KMS-11 (cell line): ENCODE results near the gene SUPT3H.
"Not testable (repeated sequence)": the region's sequence is repeated elsewhere in the genome, so short reads cannot be mapped to it uniquely, and the experiment has no call there.

ENCODE experiments used
- H2AFZ ChIP-seq: fragments of 200-600 bp; sonication (generic); 2 replicates; pipeline ENCODE4 v1.6.1; 2016; ENCODE audit warnings: antibody characterized with exemption, mixed run types, low read depth
- H3K27ac ChIP-seq: fragments of 200-600 bp; sonication (generic); 2 replicates; pipeline ENCODE4 v1.6.1; 2016; ENCODE audit warnings: mild to moderate bottlenecking, mixed run types
- H3K27me3 ChIP-seq: fragments of 200-600 bp; sonication (generic); 2 replicates; pipeline ENCODE4 v1.6.1; 2017; ENCODE audit warnings: mild to moderate bottlenecking, low read depth, mixed run types, moderate library complexity; ENCODE audit not compliant: insufficient read depth
- H3K36me3 ChIP-seq: fragments of 200-600 bp; sonication (generic); 2 replicates; pipeline ENCODE4 v1.6.1; 2017; ENCODE audit warnings: mild to moderate bottlenecking, mixed run types; ENCODE audit not compliant: insufficient read depth
- H3K4me1 ChIP-seq: fragments of 200-600 bp; sonication (generic); 2 replicates; pipeline ENCODE4 v1.6.1; 2016; ENCODE audit warnings: mild to moderate bottlenecking, low read depth, mixed run types; ENCODE audit not compliant: poor library complexity, severe bottlenecking
- H3K4me2 ChIP-seq: fragments of 200-600 bp; sonication (generic); 2 replicates; pipeline ENCODE4 v1.7.0; 2016; ENCODE audit warnings: mild to moderate bottlenecking, mixed run types
- H3K4me3 ChIP-seq: fragments of 200-600 bp; sonication (generic); IDR thresholded peaks from 2 replicates; pipeline ENCODE4 v1.6.1; 2017; ENCODE audit warnings: low read depth, low read length, mixed read lengths; ENCODE audit not compliant: insufficient read depth
- H3K79me2 ChIP-seq: fragments of 200-600 bp; sonication (generic); 2 replicates; pipeline ENCODE4 v1.6.1; 2016; ENCODE audit warnings: low read depth, mixed run types; ENCODE audit not compliant: insufficient read depth
- H3K9ac ChIP-seq: fragments of 200-600 bp; sonication (generic); 2 replicates; pipeline ENCODE4 v1.6.1; 2016; ENCODE audit warnings: mild to moderate bottlenecking, mixed run types
- H4K20me1 ChIP-seq: fragments of 200-600 bp; sonication (generic); 2 replicates; pipeline ENCODE4 v1.6.1; 2016; ENCODE audit warnings: mild to moderate bottlenecking, mixed run types; ENCODE audit not compliant: insufficient read depth
- TF ChIP-seq, protein P1 (sequence below): fragments of 200-600 bp; sonication (generic); conservative IDR thresholded peaks from 2 replicates; pipeline ENCODE4 v1.6.1; 2017; ENCODE audit warnings: low read depth, mild to moderate bottlenecking, antibody characterized with exemption, low read length, moderate library complexity, mixed read lengths

SUPT3H gene

DNA sequence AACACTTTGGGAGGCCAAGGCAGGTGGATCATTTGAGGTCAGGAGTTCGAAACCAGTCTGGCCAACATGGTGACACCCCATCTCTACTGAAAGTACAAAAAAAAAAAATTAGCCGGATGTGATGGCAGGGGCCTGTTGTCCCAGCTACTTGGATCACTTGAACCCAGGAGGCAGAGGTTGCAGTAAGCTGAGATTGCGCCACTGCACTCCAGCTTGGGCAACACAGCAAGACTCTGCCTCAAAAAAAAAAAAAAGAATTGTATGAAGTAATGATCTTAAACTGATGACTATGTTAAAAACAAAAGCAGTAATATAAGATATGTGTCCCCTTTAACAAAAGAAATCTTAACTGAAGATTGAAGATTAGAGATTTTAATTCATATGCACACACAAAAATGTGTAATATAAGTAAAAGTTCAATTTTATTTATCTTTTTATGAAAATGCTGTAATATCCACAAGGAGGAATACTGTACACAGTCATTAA, 78.6 kb downstream of the SUPT3H start:
- H4K20me1 ChIP-seq, result no peaks in the 10 kb centered on the region

DNA sequence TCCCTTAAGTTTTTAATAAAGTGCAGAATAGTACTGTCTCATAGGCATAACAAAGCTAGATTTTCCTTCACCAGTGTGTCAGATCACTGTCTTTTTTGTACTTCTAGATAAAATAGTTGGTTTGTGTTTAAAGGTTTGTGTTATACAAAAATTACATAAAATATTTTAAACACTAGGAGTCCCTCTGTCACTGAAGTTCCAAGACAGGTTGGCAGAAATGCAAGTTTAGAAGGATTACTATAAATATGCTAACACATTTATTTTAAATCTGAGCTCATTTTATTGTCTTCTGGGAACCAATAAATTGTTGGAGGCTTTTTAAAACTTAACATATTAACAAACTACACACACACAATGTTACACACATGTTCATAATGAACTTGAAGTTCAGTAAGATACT, 80.4 kb downstream of the SUPT3H start:
- H3K4me1 ChIP-seq, result peaks cover 49% of the 10 kb centered on the region
- H3K27me3 ChIP-seq, result no peaks in the 10 kb centered on the region
- H3K36me3 ChIP-seq, result no peaks in the 10 kb centered on the region
- H3K79me2 ChIP-seq, result no peaks in the 10 kb centered on the region
- H3K9ac ChIP-seq, result no peak overlapping the region
- H3K27ac ChIP-seq, result no peak overlapping the region
- TF ChIP-seq, protein P1, sequence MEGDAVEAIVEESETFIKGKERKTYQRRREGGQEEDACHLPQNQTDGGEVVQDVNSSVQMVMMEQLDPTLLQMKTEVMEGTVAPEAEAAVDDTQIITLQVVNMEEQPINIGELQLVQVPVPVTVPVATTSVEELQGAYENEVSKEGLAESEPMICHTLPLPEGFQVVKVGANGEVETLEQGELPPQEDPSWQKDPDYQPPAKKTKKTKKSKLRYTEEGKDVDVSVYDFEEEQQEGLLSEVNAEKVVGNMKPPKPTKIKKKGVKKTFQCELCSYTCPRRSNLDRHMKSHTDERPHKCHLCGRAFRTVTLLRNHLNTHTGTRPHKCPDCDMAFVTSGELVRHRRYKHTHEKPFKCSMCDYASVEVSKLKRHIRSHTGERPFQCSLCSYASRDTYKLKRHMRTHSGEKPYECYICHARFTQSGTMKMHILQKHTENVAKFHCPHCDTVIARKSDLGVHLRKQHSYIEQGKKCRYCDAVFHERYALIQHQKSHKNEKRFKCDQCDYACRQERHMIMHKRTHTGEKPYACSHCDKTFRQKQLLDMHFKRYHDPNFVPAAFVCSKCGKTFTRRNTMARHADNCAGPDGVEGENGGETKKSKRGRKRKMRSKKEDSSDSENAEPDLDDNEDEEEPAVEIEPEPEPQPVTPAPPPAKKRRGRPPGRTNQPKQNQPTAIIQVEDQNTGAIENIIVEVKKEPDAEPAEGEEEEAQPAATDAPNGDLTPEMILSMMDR, result no peak
- no peak overlapping the region for H3K4me3 ChIP-seq
- H2AFZ ChIP-seq, result no peak overlapping the region
- no peak overlapping the region for H3K4me2 ChIP-seq
- H4K20me1 ChIP-seq, result no peaks in the 10 kb centered on the region

More for the DNA sequence above, 78.6 kb downstream of the SUPT3H start:
- no peak overlapping the region for H2AFZ ChIP-seq
- H3K4me2 ChIP-seq, result no peak overlapping the region
- H3K79me2 ChIP-seq, result no peaks in the 10 kb centered on the region
- H3K36me3 ChIP-seq, result no peaks in the 10 kb centered on the region
- H3K9ac ChIP-seq, result no peak overlapping the region
- TF ChIP-seq, protein P1, result no peak
- H3K4me1 ChIP-seq, result peaks cover 31% of the 10 kb centered on the region
- H3K27me3 ChIP-seq, result no peaks in the 10 kb centered on the region
- no peak overlapping the region for H3K27ac ChIP-seq
- no peak overlapping the region for H3K4me3 ChIP-seq

DNA sequence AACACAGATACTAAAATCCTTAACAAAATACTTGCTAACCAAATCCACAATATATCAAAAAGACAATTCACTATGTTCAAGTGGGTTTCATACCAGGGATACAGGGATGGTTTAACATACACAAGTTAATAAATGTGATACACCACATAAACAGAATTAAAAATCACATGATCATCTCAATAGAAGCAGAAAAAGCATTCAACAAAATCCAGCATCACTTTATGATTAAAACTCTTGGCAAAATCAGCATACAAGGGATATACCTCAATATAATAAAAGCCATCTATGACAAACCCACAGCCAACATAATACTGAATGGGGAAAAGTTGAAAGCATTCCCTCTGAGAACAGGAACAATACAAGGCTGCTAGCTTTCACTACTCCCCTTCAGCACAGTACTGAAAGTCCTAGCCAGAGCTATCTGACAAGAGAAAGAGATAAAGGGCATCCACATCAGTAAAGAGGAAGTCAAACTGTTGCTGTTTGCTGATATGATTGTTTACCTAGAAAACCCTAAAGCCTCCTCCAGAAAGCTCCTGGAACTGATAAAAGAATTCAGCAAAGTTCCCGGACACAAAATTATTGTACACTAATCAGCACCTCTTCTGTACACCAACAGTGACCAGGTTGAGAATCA, 83.6 kb downstream of the SUPT3H start:
- not testable (repeated sequence) for H3K79me2 ChIP-seq, H4K20me1 ChIP-seq, H3K4me3 ChIP-seq, H3K9ac ChIP-seq, H3K36me3 ChIP-seq, H2AFZ ChIP-seq, H3K27me3 ChIP-seq
- Histone ChIP-seq H3K27ac (peak overlapping the region; percentile 21; the same call in 1 of the 2 replicates), H3K4me2 (peak overlapping the region; percentile 91), H3K4me1 (peaks cover 49% of the 10 kb centered on the region)

DNA sequence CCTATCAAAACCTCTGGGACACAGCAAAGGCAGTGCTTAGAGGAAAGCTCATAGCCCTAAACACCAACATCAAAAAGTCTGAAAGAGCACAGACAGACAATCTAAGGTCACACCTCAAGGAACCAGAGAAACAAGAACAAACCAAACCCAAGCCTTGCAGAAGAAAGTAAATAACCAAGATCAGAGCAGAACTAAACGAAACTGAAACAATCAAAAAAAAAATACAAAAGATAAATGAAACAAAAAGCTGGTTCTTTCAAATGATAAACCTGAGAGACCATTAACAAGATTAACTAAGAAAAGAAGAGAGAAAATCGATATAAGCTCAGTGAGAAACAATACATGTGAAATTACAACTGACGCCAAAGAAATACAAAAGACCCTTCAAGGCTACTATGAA, 84.4 kb downstream of the SUPT3H start:
- Histone ChIP-seq H3K79me2 (no peaks in the 10 kb centered on the region), H3K27ac (peak overlapping the region; percentile 21; the same call in 1 of the 2 replicates), H2AFZ (no peak overlapping the region), H4K20me1 (no peaks in the 10 kb centered on the region), H3K9ac (no peak overlapping the region), H3K4me3 (no peak overlapping the region), H3K27me3 (no peaks in the 10 kb centered on the region), H3K4me2 (peak overlapping the region; percentile 91), H3K4me1 (peaks cover 42% of the 10 kb centered on the region), H3K36me3 (no peaks in the 10 kb centered on the region)
- TF ChIP-seq, protein P1, result no peak
